Upper lobe of right lung (tissue), 1 donor: ENCODE measurements around the gene SLC13A4. TPM values are rescaled to one million over a fixed set of nuclear protein-coding genes. Genes with fewer than 3 reads are reported as not detected.
"Not testable (repeated sequence)": the region's sequence is repeated elsewhere in the genome, so short reads cannot be mapped to it uniquely, and the experiment has no call there.

Experiments used
- ATAC-seq: fragments of 200-7000 bp; cut with Tn5 transposase; one replicate; pipeline ENCODE4 v1.9.1; 2020; ENCODE audit warnings: mild to moderate bottlenecking, moderate library complexity
- DNase-seq: peaks from one replicate; pipeline ENCODE4 v3.0.0-alpha.2; 2020
- H3K27ac ChIP-seq: fragments of 200-600 bp; one replicate; pipeline ENCODE4 v1.8.0; 2022
- H3K27me3 ChIP-seq: fragments of 200-600 bp; one replicate; pipeline ENCODE4 v1.8.0; 2022; ENCODE audit warnings: mild to moderate bottlenecking
- H3K36me3 ChIP-seq: fragments of 200-600 bp; one replicate; pipeline ENCODE4 v1.8.0; 2022
- H3K4me1 ChIP-seq: fragments of 200-600 bp; one replicate; pipeline ENCODE4 v1.8.0; 2022
- H3K4me3 ChIP-seq: fragments of 200-600 bp; one replicate; pipeline ENCODE4 v1.8.0; 2022; ENCODE audit warnings: mild to moderate bottlenecking
- H3K9me3 ChIP-seq: fragments of 200-600 bp; one replicate; pipeline ENCODE4 v1.8.0; 2022
- CTCF ChIP-seq: fragments of 200-600 bp; IDR thresholded peaks from one replicate; pipeline ENCODE4 v1.8.0; 2022; ENCODE audit warnings: antibody characterized with exemption
- intact Hi-C: fragments of 100-400 bp; cut with DNase I; formaldehyde crosslinking; loops from one replicate; pipeline ENCODE4 v1.11.0; 2022
- total RNA-seq: library from RNA; stranded (reverse); fragmentation: NEBNext Ultra II Directional; extraction: Animal tissue kit (Norgen Biotek cat#: 25700); gene quantifications from one replicate; pipeline ENCODE4 v1.2.1, GENCODE V29; 2021
- donor health status: DM: no; HTN: yes; CAD: no; lungs with severe emphysema.

SLC13A4 gene
- total RNA-seq, 1 donor from 2014 or later = not detected

DNA sequence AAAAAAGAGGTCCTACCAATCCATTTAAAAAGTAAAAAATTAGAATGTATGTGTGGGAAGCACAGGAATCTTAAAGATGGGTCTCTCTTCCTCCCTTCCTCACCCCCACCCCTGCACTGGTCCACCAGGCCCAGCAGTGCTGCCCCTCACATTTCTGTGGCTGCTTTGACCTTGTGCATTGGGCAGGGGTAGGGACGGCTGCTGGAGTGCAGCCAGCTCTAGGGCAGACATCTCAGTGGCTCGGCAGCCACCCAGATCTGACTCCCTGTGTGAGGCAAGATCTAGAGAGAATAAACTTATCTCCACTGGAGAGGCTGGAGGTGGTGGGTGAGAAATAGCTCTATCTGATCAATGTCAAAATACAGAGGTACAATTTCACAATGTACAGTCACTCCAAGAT is 13.9 kb upstream of the SLC13A4 start:
- intact Hi-C loops = no loop called here
- ATAC-seq = no peak
- DNase-seq = no peak

GRCh38 chr7:135740889-135741288 is 12.9 kb upstream of the SLC13A4 start:
- no peak overlapping the region for H3K4me3 ChIP-seq
- DNase-seq (no peak), ATAC-seq (no peak)
- intact Hi-C loops = no loop called here
- TF ChIP-seq CTCF = no peak
- no peaks in the 10 kb centered on the region for H3K36me3 ChIP-seq
- H3K27ac ChIP-seq = no peak overlapping the region
- no peaks in the 10 kb centered on the region for H3K27me3 ChIP-seq
- peaks cover 5% of the 10 kb centered on the region for H3K4me1 ChIP-seq
- H3K9me3 ChIP-seq = no peaks in the 10 kb centered on the region

More for the DNA sequence above, 13.9 kb upstream of the SLC13A4 start:
- no peak overlapping the region for H3K27ac ChIP-seq
- H3K9me3 ChIP-seq = no peaks in the 10 kb centered on the region
- H3K4me1 ChIP-seq = peaks cover 5% of the 10 kb centered on the region
- H3K36me3 ChIP-seq = no peaks in the 10 kb centered on the region
- no peak for TF ChIP-seq CTCF
- no peak overlapping the region for H3K4me3 ChIP-seq
- H3K27me3 ChIP-seq = no peaks in the 10 kb centered on the region

GRCh38 chr7:135737306-135737647 is 9.3 kb upstream of the SLC13A4 start:
- H3K9me3 ChIP-seq, H3K4me1 ChIP-seq, H3K4me3 ChIP-seq, H3K36me3 ChIP-seq, ATAC-seq, H3K27ac ChIP-seq, DNase-seq, H3K27me3 ChIP-seq, intact Hi-C loops: not testable (repeated sequence)

GRCh38 chr7:135736586-135737305 is 8.8 kb upstream of the SLC13A4 start:
- ATAC-seq (no peak), DNase-seq (no peak)
- Histone ChIP-seq H3K4me3 (no peak overlapping the region), H3K27ac (no peak overlapping the region), H3K36me3 (no peaks in the 10 kb centered on the region), H3K4me1 (no peaks in the 10 kb centered on the region), H3K27me3 (no peaks in the 10 kb centered on the region), H3K9me3 (no peaks in the 10 kb centered on the region)
- intact Hi-C loops = no loop called here
- no peak for TF ChIP-seq CTCF

DNA sequence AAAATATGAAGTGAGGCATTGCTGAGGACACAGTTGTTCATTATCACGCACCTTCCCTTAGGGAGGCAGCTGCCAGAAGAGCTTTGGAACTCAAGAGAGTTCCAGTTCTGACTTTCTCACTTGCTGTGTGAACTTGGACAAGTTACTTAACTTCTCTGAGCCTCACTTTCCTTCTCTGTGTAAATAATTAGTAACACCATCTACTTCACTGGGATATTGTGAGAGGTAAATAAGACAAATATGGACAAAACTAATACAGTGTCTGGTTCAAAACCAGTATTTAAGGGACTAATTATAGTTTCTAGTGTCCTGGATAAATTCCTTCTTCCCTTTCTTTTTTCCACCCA is 6.3 kb upstream of the SLC13A4 start:
- ATAC-seq (no peak), DNase-seq (no peak)
- no peaks in the 10 kb centered on the region for H3K36me3 ChIP-seq
- H3K27me3 ChIP-seq = no peaks in the 10 kb centered on the region
- no peak overlapping the region for H3K27ac ChIP-seq
- no peaks in the 10 kb centered on the region for H3K9me3 ChIP-seq
- intact Hi-C loops = no loop called here
- no peaks in the 10 kb centered on the region for H3K4me1 ChIP-seq
- no peak overlapping the region for H3K4me3 ChIP-seq
- no peak for TF ChIP-seq CTCF

DNA sequence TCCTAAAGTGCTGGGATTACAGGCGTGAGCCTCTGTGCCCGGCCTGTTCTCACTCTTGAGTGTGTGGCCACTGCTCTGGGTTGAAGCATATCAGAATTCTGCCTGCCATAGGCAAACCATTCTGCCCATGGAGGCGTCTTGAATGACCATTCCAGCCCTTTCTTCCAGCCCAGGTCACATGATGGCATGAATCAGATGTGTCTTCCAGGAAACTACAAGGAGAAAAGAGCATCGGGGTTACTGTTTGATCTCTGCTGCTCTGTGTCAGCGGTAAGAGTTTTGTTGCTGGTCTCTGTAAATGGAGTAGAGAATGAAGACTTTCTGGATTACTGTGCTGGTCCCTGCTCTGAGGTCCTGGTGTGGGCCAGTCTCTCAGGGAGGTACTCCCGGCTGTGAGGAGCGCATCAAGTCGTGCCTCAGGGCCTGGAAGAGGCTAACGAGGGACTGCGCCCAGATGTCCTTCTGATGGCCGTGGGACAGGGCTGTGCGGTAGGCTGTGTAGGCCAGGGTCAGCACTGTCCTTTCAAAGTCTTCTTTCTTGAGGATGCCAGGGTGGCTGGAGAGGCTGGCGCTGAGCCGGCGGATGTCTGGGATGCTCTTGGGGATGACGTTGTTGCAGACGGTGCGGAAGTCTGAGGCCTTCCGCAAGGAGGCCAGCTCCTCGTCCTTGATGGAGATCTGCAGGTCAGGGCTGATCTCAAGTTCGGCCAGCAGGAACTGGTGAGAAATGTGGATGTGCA is 5.8 kb upstream of the SLC13A4 start:
- H3K27me3 ChIP-seq = no peaks in the 10 kb centered on the region
- H3K4me1 ChIP-seq = no peaks in the 10 kb centered on the region
- intact Hi-C loops = no loop called here
- H3K36me3 ChIP-seq = no peaks in the 10 kb centered on the region
- H3K4me3 ChIP-seq = no peak overlapping the region
- DNase-seq (no peak), ATAC-seq (peak; percentile 23)
- no peak overlapping the region for H3K27ac ChIP-seq
- H3K9me3 ChIP-seq = no peaks in the 10 kb centered on the region
- no peak for TF ChIP-seq CTCF
